Stimulated activated CD4-positive, alpha-beta T cell treated with anti-CD3 and anti-CD28 coated beads, Interleukin-4, amount 100 ng/mL, for 4 hours (primary cell): ENCODE measurements around the gene SPECC1.
"Not testable (repeated sequence)": the region's sequence is repeated elsewhere in the genome, so short reads cannot be mapped to it uniquely, and the experiment has no call there.

ENCODE experiments used
- DNase-seq, 2 experiments: peaks; one replicate each; pipeline ENCODE4 v3.0.0-alpha.2; 2020

The SPECC1 gene

GRCh38 chr17:20213449-20213848, 204.3 kb downstream of the SPECC1 start:
- DNase-seq, result no peak

- DNase-seq, result no peak
Measured at GRCh38 chr17:20214794-20215193, 205.6 kb downstream of the SPECC1 start.

DNA sequence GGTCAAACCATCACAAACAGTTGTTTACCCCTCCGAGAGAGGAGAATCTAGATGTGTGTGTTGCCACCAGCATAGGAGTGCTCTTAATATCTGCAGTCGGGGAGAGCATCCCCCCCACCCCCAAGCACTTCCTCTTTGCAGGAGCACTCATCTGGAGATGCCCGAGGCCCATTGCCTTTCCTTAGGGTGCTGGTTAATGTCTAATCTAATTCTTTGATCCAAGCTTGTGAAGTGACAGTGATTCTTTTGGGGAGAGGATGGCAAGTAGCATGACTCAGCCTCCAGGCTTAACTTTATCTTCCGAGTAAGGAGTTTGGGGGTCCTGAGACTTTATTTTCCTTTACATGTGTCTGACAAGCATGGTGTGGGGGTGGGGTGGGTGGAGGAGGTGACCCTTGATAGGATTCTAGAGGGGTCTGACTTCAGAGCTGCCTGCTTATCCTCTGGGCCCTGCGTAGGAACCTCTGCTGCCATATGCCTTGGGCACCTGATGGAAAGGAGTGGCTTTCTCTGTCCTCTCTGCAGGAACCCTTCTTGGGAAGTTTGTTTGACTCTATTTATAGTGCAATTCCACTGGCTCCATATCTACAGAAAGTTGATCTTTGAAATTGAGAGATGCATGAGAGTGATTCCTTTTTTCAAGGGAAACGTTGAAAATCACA, 207.1 kb downstream of the SPECC1 start:
- no peak for DNase-seq

GRCh38 chr17:20216853-20217252, 207.7 kb downstream of the SPECC1 start:
- DNase-seq, result no peak

GRCh38 chr17:20217677-20218076, 208.5 kb downstream of the SPECC1 start:
- DNase-seq, result no peak

DNA sequence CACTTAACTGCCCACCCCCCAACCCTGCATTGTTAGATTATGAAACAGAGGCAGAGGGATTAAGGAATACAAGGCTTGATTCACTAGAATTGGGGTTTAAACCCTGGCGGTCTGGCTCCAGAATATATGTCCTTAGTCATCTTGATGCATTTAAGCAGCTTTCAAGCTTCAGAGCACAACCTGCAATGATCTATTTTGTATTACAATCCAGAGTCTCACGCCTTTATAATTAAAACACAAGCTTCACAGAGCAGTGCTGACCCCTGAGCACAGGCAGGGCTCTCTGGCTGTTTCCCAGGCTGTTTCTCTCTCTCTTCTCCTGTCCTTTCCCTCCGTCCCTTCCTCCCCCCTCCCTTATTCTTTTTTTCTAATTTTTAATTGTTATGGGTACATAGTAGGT, 209.1 kb downstream of the SPECC1 start:
- no peak for DNase-seq

DNA sequence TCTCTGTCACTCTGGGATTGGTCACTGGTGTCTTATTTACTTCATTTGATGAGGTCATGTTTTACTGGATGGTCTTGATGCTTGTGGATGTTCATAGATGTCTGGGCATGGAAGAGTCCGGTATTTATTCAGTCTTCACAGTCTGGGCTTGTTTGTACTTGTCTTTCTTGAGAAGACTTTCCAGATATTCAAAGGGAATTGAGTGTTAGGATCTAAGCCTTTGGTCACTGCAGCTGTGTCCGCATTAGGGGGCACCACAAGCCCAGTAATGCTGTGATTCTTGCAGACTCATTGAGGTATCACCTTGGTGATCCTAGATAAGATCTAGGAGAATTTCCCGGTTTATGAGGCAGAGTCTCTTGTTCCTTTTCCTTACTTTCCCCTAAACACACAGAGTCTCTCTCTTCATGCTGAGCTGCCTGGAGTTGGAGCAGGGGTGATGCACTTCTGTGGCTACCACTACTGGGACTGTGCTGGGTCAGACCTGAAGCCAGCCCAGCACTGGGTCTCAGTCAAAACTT, 214.7 kb downstream of the SPECC1 start:
- DNase-seq, result no peak

GRCh38 chr17:20224379-20224778, 215.2 kb downstream of the SPECC1 start:
- DNase-seq, result no peak

GRCh38 chr17:20225162-20226115, 216.3 kb downstream of the SPECC1 start:
- DNase-seq, result no peak

DNA sequence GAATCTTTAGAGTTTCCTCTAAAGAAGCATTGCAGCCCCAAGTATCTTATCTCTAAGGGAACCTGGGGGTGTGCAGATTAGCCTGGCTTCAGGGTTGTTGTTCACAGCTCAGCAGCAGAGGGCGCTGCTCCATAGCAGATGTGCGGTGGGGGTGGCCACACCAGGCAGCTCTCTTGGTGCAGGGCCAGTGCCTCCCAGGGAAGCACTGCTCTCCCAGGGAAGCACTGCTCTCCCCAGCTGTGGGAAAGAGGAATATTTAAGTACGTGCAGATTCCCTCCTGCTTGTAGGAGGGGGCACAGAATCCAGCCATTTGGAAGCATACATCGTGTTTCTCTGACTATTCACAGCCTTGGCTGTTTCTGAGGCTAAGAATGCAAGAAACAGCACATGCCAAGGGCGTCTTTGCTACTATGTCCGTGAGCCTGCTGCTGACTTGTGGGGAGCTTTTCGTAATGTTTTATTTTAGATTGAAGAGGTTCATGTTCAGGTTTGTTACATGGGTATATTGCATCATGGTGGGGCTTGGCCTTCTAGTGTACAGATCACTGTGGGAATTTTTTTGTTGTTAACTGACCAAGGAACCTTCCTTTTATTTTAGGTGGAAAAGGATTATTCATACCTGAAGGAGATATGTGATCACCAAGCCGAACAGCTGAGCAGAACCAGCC, 217.8 kb downstream of the SPECC1 start:
- peak; percentile 71 to 76 for DNase-seq

DNA sequence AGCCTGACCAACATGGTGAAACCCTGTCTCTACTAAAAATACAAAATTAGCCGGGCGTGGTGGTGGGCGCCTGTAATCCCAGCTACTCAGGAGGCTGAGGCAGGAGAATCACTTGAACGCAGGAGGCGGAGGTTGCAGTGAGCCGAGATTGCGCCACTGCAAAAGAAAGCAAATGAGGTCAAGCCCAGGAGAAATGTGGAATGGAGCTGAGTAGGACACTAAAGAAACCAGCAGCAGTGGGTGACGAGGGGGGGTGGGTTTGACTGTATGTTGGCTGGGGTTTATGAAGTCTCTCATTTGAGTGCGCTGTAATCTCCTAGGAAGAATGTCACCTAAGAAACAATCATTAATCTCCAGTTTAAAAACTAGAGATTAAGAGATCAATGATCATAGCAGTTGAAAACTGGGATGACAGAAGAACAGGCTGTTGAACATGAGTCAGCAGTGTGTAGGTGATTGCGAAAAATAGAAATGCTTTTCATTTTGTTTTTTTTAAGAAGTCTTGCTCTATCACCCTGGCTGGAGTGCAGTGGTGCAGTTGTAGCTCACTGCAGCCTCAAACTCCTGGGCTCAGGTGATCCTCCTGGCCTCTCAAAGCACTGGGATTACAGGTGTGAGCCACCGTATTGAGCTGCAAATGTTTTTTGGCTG, 218.7 kb downstream of the SPECC1 start:
- DNase-seq, result not testable (repeated sequence)

DNA sequence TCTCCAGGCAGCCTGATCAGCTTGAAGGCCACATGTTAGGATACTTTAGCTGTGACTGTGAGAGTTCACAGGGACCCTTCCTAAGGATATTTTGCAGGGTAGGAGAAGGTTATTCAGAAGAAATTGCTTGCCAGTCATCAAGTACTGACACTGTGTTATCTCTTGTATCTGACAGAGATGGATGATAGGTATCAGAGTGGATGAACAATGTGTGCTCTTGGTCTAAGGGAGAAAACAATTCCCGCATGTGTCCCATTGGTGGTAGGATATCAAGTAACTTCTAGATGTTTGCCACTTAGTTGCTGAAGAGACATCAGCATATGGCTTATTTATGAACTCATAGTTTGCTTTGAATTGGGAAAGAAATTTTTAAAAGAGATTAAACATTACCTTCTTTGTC, 219.3 kb downstream of the SPECC1 start:
- DNase-seq, result no peak

GRCh38 chr17:20228860-20229259, 219.7 kb downstream of the SPECC1 start:
- DNase-seq, result no peak

DNA sequence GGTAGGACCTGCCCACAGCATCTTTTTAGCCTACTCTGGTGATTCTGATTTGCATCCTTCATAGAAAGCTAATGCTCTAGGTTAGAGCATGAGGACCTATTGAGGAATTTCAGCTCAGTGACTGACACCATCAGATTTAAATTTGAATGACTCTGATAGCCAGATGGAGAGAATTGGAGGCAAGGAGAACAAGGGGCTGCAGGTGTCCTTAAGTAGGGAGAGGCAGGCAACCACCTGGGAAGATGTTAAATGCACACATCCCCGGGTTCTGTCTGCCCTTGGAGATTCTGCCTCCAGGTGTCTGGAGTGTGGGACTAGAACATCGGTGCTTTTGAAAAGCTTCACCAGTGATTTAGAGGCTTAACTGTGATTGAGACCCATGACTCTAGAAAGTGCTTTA, 221.8 kb downstream of the SPECC1 start:
- DNase-seq, result no peak

- no peak for DNase-seq
Measured at GRCh38 chr17:20232611-20233010, 223.5 kb downstream of the SPECC1 start.

GRCh38 chr17:20234276-20234675, 225.1 kb downstream of the SPECC1 start:
- DNase-seq, result peak; percentile 27 to 36

DNA sequence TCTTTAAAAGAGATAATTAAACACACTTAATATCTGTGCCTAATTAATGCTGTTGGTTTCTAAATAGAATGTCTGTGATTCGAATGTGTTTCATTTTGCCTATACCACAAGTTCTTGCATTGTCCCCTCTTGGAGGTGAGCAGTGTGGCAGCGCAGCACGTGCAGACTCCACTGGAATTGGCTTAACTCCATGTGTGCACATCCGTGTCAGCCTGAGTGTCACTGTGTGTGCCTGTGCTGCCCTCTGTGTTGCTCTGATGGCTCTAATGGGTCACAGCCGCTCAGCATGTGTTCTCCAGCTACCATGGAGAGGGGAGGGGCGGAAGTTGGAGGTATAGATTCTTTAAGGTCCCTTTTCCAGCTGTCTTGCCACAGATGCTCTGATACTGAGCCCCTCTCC, 226.6 kb downstream of the SPECC1 start:
- no peak for DNase-seq

- no peak for DNase-seq
Measured at GRCh38 chr17:20236578-20237227, 227.5 kb downstream of the SPECC1 start.

DNA sequence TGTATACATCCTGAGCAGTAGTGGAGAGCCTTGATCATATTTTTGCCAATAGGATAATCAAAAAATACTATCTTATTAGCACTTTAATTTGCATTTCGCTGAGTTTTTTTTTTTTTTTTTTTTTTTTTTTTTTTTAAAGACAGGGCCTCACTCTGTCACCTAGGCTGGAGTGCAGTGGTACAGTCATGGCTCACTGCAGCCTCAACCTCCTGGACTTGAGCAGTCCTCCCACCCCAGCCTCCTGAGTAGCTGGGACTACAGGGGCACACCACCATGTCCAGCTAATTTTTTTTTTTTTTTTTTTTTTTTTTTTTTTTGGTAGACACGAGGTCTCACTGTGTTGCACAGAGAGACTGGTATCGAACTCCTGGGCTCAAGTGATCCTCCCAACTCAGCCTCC, 230.6 kb downstream of the SPECC1 start:
- DNase-seq, result not testable (repeated sequence)

DNA sequence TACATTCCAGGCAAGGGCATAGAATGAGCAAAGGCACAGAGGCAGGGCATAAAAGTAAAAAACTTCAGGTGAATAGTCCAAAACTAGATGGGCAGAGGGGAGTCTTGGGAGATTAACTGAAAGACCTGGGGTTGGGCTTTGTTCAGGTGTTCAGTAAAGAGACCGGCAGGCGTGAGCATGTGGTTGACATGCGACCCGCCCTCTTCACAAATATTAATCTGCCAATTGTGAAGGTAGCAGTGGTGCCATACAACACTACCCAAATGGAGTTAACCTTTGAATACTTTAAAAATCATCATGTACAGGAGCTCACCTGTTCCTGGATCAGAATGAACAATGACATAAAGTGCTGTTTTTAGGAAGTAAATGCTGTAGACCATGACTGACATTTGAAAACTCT, 232.7 kb downstream of the SPECC1 start:
- no peak for DNase-seq

DNA sequence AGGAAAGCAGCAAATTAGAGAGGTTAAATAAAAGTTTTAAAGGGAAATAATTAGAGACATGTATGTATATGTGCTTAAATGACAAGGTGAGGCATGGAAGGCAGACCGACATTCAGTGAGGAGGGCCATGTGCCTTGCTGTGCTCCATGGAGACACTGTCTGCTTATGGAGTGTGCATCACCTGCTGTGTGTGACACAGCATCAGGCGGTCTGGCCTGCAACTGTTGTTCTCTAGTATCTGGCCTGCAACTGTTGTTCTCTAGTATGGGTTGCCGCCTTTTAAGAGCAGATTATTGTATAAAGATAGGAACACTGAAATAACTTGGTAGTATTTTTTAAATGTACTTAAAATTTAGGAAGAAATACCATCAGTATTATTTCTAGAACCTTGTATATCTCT, 233.1 kb downstream of the SPECC1 start:
- no peak for DNase-seq

DNA sequence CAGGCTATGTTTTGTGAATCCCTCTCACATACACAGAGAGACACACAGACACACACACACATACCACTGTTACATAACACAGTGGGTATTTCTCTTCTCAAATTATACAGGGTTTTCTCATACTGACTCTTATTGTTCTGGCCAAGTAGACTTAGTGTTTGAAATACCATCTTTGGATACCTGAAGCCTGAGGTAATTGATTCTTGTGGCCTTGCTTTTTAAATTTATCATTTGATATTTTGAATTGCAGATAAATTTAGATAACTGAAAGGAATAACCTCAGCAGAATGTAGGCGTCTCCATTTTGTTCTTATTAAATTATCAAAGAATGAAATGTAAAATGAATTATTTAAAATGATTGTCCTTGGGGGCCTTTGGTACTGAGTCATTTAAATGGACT, 234.4 kb downstream of the SPECC1 start:
- no peak for DNase-seq
